HuH-7 (cell line): ENCODE results near the gene SNCG.
"Not testable (repeated sequence)": the region's sequence is repeated elsewhere in the genome, so short reads cannot be mapped to it uniquely, and the experiment has no call there.

ENCODE experiments used
- DNase-seq: peaks from one replicate; pipeline ENCODE4 v3.0.0; 2011; ENCODE audit warnings: low spot score

The SNCG gene

DNA sequence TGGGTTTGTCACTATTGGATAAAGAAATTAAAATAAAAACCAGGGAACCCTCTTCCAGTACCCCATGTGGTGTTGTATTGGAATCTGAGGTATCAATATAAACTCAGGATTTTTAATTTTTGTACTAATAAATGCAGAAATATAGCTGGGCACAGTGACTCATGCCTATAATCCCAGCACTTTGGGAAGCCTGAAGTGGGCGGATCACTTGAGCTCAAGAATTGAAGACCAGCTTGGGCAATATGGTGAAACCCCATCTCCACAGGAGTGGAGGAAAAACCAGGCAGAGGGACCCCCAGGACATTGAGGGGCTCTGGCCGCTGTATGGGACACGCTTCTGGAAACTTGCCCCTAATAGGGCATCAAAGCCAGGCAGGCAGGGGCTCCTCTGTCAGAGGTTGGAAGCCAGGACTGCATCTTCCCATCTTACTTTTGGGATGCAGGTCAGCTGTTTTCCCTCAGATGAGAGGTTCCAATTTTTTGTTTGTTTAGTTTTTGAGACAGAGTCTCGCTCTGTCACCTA is 21.0 kb downstream of the SNCG start:
- DNase-seq: no peak

DNA sequence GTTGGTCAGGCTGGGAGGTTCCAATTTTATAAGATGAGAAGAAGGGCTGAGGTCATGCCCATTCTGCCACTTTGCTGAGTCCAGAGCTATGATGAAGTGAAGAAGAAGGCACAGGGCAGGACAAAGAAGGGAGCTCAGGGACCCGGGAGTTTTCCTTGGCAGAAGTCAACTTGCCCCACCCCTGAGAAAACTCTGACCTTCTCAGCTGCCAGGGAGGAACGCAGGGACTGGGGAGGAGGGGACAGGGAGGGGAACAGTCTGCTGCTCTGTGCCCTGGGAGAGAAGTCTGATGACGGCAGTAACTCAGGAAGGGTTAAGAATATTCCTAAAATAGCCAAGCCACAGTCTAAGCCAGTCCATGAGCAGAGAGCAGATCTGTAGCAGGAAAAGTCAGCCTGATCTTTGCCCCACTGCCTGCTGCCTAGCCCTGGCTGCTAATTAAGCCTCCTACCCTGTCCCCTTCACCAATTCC is 21.6 kb downstream of the SNCG start:
- DNase-seq: no peak

DNA sequence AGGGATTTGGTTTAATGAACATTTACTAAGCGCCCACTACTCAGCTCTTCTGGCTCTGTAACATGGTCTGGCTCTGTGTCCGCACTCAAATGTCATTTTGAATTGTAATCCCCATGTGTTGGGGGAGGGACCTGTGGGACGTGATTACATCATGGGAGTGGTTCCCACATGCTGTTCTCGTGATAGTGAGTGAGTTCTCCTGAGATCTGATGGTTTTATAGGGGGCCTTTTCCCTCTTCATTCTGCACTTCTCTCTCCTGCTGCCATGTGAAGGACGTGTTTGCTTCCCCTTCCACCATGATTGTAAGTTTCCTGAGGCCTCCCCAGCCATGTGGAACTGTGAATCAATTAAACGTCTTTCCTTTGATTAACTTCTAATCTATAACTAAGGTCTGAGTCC is 22.6 kb downstream of the SNCG start:
- DNase-seq: not testable (repeated sequence)

DNA sequence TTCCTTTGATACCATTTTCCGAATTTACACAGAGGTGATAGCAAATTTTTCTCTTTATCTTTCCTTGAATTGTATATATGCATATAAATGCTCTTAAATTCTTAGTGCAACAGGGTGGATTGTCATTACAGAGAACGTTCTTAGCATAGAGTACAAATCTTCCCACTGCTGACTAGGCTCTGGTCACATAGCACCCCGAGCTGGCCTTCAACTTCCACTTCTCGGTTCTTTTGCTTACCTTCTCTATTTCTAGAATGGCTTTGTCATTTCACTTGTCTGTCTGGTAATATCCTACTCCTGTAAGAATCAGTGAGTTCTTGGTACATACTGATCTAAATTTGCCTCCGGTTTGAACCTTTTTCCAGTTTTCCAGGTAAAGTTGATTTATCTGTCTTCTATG is 23.3 kb downstream of the SNCG start:
- no peak for DNase-seq

- DNase-seq: not testable (repeated sequence)
These were observed 26.1 kb downstream of the SNCG start for GRCh38 chr10:86984498-86984897.

DNA sequence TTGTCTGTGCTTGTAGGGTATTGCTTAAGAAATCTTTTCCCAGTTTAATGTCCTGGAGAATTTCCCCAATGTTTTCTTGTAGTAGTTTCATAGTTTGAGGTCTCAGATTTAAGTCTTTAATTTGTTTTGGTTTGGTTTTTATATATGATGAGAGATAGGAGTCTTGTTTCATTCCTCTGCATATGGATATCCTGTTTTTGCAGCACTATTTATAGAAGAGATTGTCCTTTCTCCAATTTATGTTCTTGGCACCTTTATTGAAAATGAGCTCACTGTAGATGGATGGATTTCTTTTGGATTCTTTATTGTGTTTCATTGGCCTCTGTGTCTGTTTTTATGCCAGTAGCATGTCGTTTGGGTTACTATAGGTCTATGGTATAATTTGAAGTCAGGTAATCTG is 30.1 kb downstream of the SNCG start:
- DNase-seq: no peak

DNA sequence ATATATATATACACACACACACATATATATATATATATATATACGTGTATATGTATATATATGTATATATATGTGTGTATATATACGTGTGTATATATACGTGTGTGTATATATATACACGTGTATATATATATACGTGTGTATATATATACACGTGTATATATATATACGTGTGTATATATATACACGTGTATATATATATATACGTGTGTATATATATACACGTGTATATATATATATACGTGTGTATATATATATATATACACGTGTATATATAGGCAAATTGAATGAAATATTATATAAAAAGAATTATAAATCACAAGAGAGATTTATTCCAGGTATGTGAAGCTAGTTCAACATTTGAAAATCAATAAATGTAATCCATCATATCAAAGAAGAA is 33.0 kb downstream of the SNCG start:
- not testable (repeated sequence) for DNase-seq

DNA sequence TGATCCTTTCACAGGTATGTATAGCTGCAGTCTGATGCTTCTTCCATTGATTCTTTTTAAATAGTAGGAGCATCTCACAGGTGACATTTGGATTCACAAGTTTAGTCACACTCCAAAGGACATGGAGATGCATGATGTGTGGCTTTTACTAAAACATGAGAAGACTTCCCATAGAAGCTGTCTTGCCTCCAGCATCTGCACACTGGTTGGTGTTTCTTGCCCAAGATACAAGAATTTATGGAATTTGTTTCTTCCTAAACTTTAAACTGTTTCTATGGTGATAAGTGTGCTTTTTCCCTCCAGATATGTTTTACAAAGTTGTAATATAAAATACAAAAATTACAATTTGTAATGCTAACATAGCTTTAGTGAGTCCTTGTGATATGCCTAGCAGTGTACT is 34.1 kb downstream of the SNCG start:
- no peak for DNase-seq

DNA sequence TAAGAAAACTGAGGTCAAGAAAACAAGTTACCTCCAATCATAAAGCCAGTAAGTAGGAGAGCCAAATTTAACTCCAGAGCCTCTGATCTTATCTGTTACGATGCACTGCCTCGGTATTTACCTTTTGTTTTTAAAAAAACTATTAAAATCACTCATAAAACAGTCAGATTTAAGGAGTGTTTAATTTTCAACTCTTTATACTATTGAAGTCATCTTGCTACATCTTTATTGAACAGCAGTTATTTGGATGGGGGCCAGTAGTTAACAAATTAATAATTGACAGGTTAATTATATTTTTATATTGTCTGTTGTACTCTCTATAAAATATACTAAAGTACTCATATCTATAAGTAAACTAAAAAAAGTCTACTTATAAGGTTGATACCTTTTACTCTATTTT is 34.5 kb downstream of the SNCG start:
- DNase-seq: no peak

- not testable (repeated sequence) for DNase-seq
These were observed 41.5 kb downstream of the SNCG start for GRCh38 chr10:86999802-87000403.

GRCh38 chr10:87000491-87000890 is 42.1 kb downstream of the SNCG start:
- no peak for DNase-seq

DNA sequence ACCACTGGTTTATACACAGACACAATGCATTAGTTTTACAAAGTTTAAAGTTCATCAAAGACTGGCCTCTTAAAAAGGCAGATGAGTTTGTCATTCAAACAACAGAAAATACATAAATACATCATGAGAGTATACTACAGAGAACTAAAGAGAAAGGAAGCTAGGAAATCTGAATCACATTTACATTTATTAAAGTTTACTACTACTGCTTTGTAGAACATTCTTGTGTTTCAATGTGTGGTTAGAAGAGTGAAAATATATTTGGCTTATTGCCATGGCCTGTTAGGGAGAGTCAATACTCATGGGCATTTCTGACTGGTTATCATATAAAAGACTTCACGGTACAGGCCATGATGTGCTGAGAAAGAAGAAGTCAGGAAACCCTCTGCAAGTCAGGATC is 48.7 kb downstream of the SNCG start:
- not testable (repeated sequence) for DNase-seq

DNA sequence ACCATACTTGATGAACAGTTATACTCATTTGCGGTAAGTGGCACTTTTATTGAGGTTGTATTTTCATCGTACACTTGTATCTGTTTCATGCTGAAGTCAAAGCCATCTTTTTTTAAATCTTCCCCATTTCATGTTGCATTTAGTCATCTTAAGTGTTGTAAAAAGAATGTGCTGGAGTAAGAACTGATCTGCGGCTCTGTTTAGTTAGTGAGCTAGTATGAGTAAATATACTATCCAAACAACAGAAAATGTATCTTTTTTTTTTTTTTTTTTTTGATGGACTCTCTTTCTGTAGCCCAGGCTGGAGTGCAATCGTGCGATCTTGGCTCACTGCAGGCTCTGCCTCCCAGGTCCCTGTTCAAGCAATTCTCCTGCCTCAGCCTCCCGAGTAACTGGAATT is 49.3 kb downstream of the SNCG start:
- DNase-seq: not testable (repeated sequence)

GRCh38 chr10:87008303-87008702 is 49.9 kb downstream of the SNCG start:
- not testable (repeated sequence) for DNase-seq

- DNase-seq: not testable (repeated sequence)
These were observed 50.8 kb downstream of the SNCG start for GRCh38 chr10:87009134-87009696.
